Testis (tissue), 2 donors: ENCODE data around the gene PPFIBP2.

ENCODE experiments used
- CTCF ChIP-seq, 3 experiments: fragments of 450-650 bp in 2 of 3; fragments of 200-600 bp in 1 of 3; sonication (generic) in 1 of 3; IDR thresholded peaks; one replicate each; pipeline ENCODE4 v1.5.1; 2016 to 2019; ENCODE audit warnings: antibody characterized with exemption in 3 of 3, mild to moderate bottlenecking in 2 of 3, moderate library complexity in 1 of 3
- POLR2A ChIP-seq: fragments of 450-650 bp; IDR thresholded peaks from one replicate; pipeline ENCODE4 v1.6.1; 2017; ENCODE audit warnings: antibody characterized with exemption, mild to moderate bottlenecking, moderate library complexity

- TF ChIP-seq CTCF (IDR thresholded peaks at IDR 0.05): no peak
- no peak for TF ChIP-seq POLR2A
These were observed 91.6 kb downstream of the PPFIBP2 start for GRCh38 chr11:7605186-7605943.
